ENCODE measurements around the gene PTGER4.

PTGER4 gene

DNA sequence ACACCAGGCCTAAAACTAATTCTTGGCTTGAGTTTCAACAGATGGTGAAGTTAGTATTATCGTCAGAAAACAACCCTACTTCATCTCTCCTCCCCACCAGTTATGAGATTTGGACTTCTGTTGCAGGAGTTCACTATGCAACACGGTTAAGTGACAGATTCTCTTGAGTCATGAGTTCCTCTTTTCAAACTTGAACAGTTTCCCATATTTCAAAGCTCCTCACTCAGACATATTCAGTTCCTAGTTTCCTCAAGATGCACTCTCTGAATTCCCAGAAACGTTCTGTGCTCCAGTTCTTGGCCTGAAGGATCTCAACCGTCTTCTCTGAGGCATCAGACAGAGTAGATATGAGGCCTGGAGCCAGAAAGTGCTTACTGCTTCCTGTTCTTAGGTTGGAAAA is 7.3 kb upstream of the PTGER4 start:
- no peak for DNase-seq

DNA sequence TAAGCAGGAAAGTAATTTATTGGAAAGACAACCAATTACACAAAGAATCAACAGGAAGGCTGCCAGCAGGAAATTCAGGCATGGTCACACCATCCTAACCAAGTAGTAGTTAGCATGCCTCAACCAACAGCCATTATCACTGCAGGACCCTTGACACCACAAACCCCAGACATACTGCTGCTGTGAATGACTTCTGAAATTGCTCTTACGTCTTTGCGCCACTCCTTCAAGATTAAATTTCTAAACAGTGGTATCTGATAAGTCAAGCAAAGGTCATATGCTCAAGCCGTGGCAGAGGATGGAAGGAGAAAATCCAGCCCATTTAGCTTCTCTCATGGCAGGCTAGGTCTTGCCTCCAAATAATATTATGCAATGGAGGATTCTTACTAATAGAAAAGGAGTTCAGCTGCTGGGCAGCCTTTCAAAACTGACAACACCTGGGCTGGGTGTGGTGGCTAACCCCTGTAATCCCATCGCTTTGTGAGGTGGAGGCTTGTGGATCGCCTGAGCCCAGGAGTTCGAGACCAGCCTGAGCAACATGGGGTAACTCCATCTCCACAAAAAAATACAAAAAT is 5.0 kb upstream of the PTGER4 start:
- DNase-seq = no peak

DNA sequence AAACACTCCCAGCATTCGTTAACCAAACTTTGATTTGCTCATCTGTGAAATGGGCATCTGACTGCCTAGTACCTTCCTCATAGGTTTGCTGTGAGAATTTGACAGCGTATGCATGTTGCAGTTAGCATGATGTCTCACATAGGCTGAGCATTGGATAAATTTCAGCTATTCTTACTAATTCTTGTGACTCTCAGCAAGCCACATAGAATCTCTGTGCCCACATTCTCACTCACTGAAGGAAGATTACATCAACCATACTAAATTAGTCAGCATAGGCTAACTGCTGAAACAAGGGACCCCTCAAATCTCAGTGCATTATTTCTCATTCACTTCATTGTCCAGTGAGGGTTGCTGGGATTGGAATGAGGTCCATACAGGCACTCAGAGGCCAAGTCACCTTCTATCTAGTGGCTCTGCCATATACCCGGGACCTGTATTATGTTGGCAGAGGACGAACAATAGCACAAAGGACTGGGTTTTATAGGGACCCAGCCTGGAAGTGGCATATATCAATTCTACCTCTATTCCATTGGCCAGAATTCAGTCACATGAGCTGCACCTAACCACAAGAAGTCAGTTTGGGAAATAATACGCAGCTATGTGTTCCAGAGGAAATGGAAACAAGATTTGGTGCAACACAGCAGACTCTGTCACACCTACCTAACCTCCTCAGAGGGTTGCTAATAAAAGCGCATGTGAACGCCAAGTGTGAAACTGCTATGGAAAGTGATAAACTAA is 4.2 kb upstream of the PTGER4 start:
- DNase-seq = no peak

DNA sequence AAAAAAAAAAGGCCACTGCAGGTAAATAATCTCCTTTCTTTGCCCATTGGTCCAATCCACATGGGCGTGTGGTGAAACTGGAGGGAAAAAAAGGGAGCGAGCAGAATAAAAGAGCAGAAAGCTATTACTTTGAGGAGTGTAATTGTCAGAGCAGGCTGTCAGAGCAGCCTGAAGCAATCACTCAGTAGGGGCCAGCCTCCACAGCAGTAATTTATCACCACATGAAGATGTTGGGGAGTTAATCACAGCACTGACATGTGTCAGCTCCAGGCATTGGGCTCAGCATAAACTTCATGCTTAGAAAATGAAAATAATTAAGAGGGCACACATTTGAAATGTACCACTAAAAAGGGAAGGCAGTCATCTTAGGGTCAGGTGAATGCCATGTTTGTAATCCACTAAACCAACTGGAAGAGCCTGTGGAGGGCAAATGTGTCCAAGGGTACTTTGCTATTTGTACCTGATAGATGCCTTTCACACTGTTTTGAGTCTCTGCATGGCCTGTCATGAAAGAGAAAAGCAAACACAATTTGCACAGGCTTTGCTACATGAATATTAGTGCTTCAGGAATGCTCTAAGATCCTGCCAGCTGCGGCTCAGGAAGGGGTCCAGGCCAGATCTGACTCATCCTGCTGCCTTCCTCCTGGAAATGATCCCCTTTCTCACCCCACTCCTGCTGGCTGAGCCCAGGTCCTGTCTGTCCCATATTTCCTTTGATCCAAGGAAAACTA is 2.9 kb upstream of the PTGER4 start:
- no peak for DNase-seq

DNA sequence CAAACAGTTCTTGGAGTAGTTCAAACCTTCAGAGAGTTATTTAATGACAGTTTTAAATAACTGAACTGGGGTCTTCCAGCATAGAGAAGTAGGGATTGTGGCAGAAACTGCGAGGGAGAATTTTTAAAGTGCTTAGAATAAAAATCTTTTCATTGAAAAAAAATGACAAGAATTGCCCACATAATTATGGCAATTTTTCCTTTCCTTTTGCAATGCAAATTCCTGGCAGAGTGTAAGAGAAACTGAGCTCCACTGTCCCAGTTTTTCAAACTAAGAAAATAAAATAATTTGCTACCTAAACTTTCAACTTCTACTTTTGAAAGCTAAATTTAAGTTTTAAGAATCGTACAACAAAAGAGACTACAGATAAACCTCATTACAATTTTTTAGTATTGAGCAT is 2.3 kb upstream of the PTGER4 start:
- DNase-seq = no peak

DNA sequence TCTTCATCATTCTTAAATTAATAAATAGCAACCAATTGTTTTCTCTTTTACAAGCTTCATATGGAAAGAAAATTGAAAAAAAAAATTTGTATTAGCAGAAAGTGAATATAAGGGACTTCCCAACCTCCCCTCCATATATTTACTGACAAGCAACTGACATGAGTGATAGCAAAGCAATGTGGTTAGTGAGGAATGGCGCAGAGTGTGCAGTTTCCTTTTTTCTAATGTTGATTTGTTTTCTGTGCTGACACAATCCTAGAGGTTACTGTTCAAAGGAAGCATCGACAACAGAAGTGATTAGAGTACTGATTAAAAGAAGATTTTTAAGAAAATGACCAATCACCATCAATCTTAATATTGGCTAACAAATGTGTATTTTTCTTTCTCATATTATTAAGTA is 1.7 kb upstream of the PTGER4 start:
- no peak for DNase-seq

DNA sequence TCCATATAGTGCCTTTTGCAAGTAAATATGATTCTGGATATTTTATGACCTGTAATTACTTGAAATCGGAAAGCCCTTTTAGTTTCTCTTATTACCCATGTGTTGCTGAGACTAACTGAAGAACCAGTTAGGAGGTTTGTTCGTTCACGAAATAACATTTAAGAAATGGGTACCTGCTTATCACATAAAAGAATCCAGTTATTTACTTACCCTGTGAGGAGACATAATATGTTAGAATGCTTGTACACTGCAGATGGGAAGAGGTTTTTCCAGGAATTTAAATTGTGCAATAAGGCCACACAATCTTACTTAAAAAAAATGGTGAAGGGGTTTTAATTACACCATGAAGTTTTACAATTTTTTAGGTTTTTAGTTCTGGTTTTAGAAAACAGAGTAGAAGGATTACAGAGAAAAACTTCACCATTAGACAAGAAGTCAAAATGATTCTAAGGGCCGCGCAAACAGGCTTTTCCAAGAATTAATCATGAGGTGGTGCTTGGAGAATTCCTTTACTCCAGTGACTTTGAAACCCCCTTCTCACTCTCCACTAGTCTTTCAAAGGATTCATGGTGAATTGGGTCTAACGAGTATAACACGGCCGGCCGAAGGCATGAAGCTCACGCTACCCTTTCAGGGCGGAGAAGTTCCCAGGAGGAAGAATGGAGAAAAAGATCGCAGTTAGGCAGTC is 1.1 kb upstream of the PTGER4 start:
- DNase-seq = no peak

DNA sequence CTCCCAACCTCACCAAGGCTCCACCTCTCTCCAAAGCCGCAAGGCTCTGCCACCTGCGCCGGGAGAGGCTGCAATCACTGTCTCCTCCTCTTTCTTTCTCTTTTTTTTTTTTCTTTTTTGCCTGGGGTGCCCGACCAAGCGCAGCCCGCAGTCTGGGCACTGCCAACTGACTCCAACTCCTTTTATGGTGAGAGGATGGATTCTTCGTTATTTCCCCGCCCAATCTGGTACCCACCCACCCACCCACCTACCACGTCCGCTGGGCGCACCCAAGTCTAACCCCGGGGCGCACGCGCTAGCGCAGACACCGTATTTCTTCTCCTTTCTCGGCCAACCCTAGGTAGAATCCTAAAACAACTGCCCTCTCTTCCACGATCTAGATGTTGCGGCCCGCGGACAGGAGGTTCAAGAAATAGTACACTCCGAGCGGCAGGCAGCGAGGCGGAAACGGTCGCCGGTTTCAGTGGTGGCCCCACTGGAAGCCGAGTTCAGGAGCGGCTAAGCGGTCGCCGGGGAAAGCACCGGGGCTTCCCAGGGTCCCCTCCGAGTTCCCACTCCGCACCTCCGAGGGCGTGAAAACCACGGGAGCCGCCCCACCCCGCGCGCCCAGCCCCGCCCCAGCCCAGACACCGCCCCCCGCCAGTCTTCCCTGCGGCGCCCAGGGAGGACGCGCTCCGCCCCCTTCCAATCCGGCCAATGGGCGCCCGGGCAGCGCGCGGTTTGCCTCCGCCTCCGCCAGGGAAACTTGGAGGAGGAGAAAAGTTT is 385 bp upstream of the PTGER4 start:
- peak; percentile 69 for DNase-seq

DNA sequence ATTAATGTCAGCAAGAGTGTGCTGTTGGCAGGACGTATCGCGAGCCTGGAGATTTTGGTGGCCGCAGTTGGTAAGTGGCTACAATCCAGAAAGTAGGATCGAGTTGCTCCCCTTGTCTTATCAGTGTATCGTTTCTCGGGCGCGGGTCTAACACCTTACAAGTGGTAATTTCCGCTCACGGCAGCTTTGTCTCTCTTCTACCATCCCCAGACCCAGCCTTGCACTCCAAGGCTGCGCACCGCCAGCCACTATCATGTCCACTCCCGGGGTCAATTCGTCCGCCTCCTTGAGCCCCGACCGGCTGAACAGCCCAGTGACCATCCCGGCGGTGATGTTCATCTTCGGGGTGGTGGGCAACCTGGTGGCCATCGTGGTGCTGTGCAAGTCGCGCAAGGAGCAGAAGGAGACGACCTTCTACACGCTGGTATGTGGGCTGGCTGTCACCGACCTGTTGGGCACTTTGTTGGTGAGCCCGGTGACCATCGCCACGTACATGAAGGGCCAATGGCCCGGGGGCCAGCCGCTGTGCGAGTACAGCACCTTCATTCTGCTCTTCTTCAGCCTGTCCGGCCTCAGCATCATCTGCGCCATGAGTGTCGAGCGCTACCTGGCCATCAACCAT is 1.1 kb downstream of the PTGER4 start:
- no peak for DNase-seq

DNA sequence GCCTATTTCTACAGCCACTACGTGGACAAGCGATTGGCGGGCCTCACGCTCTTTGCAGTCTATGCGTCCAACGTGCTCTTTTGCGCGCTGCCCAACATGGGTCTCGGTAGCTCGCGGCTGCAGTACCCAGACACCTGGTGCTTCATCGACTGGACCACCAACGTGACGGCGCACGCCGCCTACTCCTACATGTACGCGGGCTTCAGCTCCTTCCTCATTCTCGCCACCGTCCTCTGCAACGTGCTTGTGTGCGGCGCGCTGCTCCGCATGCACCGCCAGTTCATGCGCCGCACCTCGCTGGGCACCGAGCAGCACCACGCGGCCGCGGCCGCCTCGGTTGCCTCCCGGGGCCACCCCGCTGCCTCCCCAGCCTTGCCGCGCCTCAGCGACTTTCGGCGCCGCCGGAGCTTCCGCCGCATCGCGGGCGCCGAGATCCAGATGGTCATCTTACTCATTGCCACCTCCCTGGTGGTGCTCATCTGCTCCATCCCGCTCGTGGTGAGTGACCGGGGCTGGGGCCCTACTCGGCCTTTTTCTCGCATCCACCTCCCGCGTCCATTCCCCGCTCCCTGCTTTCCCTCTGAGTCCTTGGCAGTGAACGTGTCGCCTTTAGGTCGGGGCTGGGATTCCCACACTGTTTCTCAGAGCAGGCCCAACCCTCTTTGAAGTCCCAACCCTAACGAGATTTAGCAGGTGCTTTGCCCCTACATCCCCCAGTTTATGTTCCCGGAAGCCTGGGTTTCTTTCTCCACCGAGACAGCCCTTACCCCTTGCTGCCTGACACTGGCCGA is 1.8 kb downstream of the PTGER4 start:
- DNase-seq = no peak

DNA sequence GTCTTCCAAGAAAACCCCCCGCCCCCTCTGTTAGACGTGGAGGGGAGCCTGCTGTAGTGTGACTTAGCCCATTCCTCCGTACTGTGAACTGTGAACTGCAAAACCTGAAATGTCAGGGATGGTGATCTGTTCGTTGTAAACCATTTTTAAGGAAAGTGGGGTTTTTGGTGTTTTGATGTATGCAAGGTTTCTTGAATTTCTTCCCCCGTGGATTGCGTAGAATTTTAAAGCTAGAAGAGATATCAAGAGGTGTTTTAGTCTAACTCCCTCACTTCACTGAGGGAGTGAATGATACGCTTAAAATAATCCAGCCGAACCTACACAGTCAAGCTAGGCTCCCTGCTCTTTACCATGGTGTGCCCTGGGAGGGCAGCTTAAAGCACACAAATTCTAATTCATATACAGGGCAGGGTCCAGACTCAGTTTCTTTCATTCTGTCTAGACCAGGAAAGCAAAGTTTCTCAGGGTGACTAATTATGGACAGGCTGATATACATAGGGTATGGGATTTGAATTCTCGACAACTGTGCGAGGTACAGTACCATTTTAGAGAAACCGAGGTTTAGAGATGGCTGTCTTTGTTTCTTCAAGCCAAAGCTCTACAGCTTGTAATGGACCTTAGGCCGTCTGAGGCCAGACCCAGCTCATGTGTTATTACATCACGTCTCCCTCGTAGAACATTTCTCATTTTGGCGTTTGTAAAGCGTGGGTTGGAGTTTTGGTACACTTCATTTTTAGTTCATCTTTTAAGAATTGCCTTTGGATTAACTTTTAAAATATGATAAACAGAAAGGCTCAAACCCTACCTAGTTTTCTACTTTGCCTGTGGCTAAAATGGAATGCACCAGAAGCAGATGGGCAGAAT is 2.7 kb downstream of the PTGER4 start:
- DNase-seq = no peak

DNA sequence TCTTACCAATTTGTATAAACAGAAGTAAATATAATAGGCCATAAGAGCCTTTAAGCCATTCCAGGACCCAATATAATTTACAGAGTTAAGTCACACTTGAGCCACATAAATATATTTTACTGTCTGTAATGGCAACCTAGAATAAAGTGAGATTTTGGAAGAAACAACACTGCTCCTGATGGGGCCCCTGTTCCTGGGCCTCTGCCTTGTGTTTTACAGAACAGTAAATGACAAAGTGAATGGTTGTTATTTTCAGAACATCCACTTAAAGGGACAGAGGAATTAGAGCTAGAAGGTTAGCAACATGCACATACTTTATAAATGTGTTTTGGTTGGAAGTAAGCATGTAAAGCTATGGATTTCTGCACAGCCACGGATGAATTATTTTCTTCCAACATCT is 3.6 kb downstream of the PTGER4 start:
- no peak for DNase-seq

DNA sequence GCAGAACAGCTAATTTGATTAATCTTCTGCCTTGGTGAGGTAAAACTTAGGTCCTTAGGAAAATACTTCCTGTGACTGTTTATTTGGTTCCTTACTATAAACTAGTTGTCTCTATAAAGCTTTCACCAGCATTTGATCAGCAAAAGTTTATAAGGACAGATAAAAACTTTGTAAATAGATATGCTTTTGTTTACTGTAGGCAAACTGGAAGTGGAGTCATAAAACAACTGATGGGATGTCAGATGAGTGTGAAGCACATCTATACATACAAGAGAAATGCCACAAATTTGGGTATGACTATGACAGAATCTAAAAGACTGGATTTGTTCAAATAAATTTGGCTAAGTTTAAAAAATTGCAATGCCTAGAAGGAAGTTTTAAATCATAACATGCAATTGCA is 5.5 kb downstream of the PTGER4 start:
- no peak for DNase-seq

DNA sequence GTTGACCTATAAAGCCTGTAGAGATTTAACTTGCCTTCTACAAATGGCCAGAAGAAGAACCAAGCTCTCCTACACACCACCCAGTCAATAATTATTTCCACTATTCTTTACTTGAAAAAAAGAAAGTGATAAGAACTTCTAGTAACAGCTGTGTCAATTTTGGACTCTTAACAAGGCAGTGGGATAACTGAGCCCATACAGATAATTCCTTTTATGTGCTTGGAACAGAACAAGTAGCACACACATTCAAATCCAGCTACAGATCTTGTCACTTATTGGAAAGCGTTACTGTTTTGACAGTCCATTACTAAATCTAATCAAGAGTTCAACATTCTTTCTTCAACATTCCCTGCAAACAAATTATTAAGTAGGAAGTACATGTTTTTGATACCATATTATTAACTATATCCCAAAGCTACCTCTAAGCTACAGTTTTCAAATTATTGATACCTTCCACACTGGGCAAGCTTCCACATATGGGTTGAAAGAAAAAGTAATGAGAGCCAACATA is 6.3 kb downstream of the PTGER4 start:
- no peak for DNase-seq

DNA sequence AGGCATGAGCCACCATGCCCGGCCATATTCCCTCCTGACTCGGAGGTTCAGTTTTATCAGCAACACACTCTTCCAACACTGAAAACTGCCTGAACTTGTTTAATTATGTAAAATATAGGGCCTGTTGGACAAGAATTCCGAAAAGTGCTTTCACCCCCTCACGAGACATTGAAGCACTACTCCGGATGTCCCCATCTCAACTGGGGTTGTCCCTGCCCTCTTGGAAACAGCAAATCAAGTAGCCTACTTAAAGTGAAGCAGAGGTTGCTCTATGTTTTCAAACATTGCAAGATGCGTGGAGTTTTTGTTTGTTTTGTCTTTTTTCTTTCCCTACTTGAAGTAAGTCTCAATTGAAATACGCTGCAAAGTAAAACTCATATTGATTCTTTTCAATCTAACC is 7.6 kb downstream of the PTGER4 start:
- no peak for DNase-seq

DNA sequence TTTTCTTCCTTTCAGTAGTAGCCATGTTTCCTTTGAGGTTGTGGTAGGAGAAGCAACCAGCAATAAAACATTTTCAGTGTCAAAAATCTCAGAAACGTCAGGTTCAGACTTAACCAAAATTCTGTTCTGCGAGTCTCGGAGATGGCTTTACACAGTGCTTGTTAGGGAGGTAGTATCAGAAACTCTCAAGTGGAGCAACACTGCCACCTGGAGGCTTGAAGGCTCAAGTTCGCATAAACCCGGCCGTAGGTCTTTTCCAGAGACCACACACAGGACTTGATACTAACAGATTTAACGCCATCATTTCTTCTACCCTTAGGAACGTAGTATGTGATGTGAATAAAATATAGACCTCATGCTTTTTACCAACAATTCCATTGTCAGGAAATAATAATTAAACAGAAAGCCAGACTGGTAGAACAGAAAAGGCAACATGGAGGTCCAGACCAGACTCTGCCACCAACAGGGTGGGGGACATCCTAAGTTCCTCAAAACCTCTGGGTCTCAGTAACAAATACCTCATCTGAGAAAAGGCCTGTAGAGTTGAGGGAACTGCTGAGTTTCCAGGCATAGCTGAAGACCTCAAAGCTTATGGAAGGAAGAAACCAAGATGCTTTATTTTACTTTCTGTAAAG is 8.5 kb downstream of the PTGER4 start:
- peak; percentile 67 for DNase-seq

DNA sequence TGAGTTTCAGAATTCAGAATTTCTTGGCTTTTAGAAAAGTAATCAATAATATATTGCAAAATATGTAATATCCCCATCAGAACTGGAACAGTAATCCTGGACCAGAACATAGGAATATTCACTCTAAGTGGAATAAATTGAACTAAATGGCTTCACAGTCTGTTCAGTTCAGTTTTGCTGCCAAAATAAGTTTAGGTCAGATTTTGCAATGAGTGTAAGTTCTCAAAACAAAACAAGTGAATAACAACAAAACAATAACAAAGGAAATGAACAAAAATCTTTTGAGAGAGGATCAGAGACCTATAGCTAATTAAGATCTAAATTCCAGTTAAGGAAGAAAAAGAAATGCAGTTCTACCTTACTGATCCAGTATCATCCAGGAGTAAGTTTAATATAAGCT is 9.3 kb downstream of the PTGER4 start:
- DNase-seq = no peak

DNA sequence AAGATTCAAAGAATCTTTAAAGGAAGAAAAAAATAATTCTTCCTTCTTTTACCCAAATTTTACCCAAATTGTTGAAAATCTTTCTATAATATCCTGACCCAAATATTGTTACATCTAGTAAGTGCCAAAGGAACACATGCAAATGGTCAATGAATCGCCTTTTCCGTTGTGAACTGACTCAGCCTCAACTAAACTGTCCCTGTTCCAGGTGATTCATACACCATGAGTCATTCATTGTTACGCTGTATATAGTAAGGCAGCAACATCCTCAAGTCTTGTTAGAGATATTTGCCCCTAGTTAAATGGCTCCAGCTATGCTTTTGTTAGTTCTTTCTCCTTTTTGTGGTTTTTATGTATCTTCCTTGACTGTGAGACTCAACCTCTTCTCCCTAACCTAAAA is 9.7 kb downstream of the PTGER4 start:
- no peak for DNase-seq

DNA sequence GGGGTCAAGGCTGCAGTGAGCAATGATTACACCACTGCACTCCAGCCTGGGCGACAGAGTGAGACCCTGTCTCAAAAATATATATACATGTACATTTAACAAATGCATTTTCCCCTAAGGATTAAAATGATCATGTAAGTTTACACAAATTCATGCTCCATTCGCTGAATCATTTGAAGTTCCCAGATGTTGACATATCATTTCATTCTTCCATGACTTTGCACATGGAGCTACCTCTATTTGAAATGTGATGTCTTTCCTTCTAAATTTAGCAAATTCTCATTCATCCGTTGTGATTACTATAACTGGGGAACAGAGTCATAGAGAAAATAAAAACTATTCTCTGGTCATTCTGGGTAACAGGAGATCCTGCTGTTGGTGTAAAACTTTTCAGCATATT is 10.6 kb downstream of the PTGER4 start:
- DNase-seq = no peak

DNA sequence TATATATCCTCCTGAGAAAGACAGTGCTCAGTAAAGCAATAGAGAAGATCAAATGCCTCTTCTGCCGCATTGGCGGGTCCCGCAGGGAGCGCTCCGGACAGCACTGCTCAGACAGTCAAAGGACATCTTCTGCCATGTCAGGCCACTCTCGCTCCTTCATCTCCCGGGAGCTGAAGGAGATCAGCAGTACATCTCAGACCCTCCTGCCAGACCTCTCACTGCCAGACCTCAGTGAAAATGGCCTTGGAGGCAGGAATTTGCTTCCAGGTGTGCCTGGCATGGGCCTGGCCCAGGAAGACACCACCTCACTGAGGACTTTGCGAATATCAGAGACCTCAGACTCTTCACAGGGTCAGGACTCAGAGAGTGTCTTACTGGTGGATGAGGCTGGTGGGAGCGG is 12.2 kb downstream of the PTGER4 start:
- no peak for DNase-seq
